HEK293 (cell line): ENCODE results near the gene MYO1B.

Experiments
- CTCF ChIA-PET: fragments of 350-600 bp; formaldehyde crosslinking; extraction: SDS; loops from one replicate; lab custom pipeline; 2021; ENCODE audit warnings: antibody characterized with exemption; lab: Yijun Ruan, JAX
- POLR2A ChIA-PET: fragments of 300-600 bp; formaldehyde crosslinking; extraction: SDS; loops from one replicate; lab custom pipeline; 2020; ENCODE audit warnings: antibody characterized with exemption, inconsistent platforms; lab: Yijun Ruan, JAX
- H3K27ac ChIP-seq: fragments of 200-500 bp; sonication (Bioruptor generic); 2 replicates; pipeline ENCODE4 v1.5.1; 2014; ENCODE audit warnings: low read depth, low read length, control low read depth, inconsistent platforms; ENCODE audit errors: extremely low read depth
- H3K36me3 ChIP-seq, 2 experiments: fragments of 200-500 bp in 1 of 2; sonication (Bioruptor generic) in 1 of 2; 1 replicate in 1 of 2; 2 replicates in 1 of 2; pipeline ENCODE4 v1.5.1; 2014 to 2017; ENCODE audit warnings: inconsistent platforms in 2 of 2, low read length in 2 of 2; ENCODE audit not compliant: control insufficient read depth in 2 of 2, insufficient read depth in 1 of 2
- H3K4me1 ChIP-seq: fragments of 200-500 bp; sonication (Bioruptor generic); 2 replicates; pipeline ENCODE4 v1.5.1; 2014; ENCODE audit warnings: mild to moderate bottlenecking, low read length, inconsistent platforms; ENCODE audit not compliant: control insufficient read depth, insufficient read depth
- H3K4me3 ChIP-seq: 2 replicates; pipeline ENCODE4 v1.5.1; 2011; ENCODE audit warnings: low read depth, mild to moderate bottlenecking, control low read depth, low read length, moderate library complexity
- H3K9me3 ChIP-seq: fragments of 200-500 bp; sonication (Bioruptor generic); 2 replicates; pipeline ENCODE4 v1.5.1; 2014; ENCODE audit warnings: low read depth, low read length, inconsistent platforms; ENCODE audit not compliant: control insufficient read depth, insufficient read depth
- GLIS1 ChIP-seq: fragments of 450-650 bp; formaldehyde crosslinking; IDR thresholded peaks from 2 replicates; pipeline ENCODE4 v1.5.1; 2016; ENCODE audit warnings: missing biosample characterization, missing genetic modification characterization
- KLF1 ChIP-seq: fragments of 450-650 bp; formaldehyde crosslinking; IDR thresholded peaks from 2 replicates; pipeline ENCODE4 v1.5.1; 2016; ENCODE audit warnings: missing biosample characterization, missing genetic modification characterization
- ZBTB20 ChIP-seq: fragments of 450-650 bp; formaldehyde crosslinking; IDR thresholded peaks from 2 replicates; pipeline ENCODE4 v1.5.1; 2016; ENCODE audit warnings: missing biosample characterization, missing genetic modification characterization
- ZFP3 ChIP-seq: fragments of 450-650 bp; formaldehyde crosslinking; IDR thresholded peaks from 2 replicates; pipeline ENCODE4 v1.5.1; 2016; ENCODE audit warnings: low read depth, missing biosample characterization, missing genetic modification characterization
- ZNF114 ChIP-seq: fragments of 450-650 bp; formaldehyde crosslinking; IDR thresholded peaks from 2 replicates; pipeline ENCODE4 v1.5.0; 2017; ENCODE audit warnings: missing biosample characterization, missing genetic modification characterization
- ZNF121 ChIP-seq: fragments of 450-650 bp; formaldehyde crosslinking; IDR thresholded peaks from 2 replicates; pipeline ENCODE4 v1.5.1; 2016; ENCODE audit warnings: missing biosample characterization, missing genetic modification characterization
- ZNF157 ChIP-seq: fragments of 450-650 bp; formaldehyde crosslinking; IDR thresholded peaks from 2 replicates; pipeline ENCODE4 v1.5.1; 2016; ENCODE audit warnings: missing biosample characterization, missing genetic modification characterization
- ZNF2 ChIP-seq: fragments of 450-650 bp; formaldehyde crosslinking; IDR thresholded peaks from 2 replicates; pipeline ENCODE4 v1.5.1; 2016; ENCODE audit warnings: missing biosample characterization, missing genetic modification characterization
- ZNF514 ChIP-seq: fragments of 450-650 bp; formaldehyde crosslinking; IDR thresholded peaks from 2 replicates; pipeline ENCODE4 v1.5.1; 2016; ENCODE audit warnings: missing biosample characterization, missing genetic modification characterization
- ZNF549 ChIP-seq: fragments of 450-650 bp; IDR thresholded peaks from 2 replicates; pipeline ENCODE4 v1.5.1; 2018; ENCODE audit warnings: missing biosample characterization, missing genetic modification characterization, mild to moderate bottlenecking, inconsistent platforms, moderate library complexity
- ZNF654 ChIP-seq: fragments of 450-650 bp; formaldehyde crosslinking; IDR thresholded peaks from 2 replicates; pipeline ENCODE4 v1.5.1; 2016; ENCODE audit warnings: low read depth, missing biosample characterization, missing genetic modification characterization
- ZNF660 ChIP-seq: fragments of 450-650 bp; IDR thresholded peaks from 2 replicates; pipeline ENCODE4 v1.5.1; 2018; ENCODE audit warnings: missing biosample characterization, mild to moderate bottlenecking, missing genetic modification characterization
- ZSCAN16 ChIP-seq: fragments of 450-650 bp; formaldehyde crosslinking; IDR thresholded peaks from 2 replicates; pipeline ENCODE4 v1.5.1; 2016; ENCODE audit warnings: missing biosample characterization, missing genetic modification characterization
- TF ChIP-seq, protein P1 (sequence below): fragments of 450-650 bp; formaldehyde crosslinking; conservative IDR thresholded peaks from 2 replicates; pipeline ENCODE4 v1.5.1; 2016; ENCODE audit warnings: low read depth, missing biosample characterization, missing genetic modification characterization
- TF ChIP-seq, protein P2 (sequence below): fragments of 450-650 bp; formaldehyde crosslinking; IDR thresholded peaks from 2 replicates; pipeline ENCODE4 v1.5.1; 2017; ENCODE audit warnings: missing biosample characterization, missing genetic modification characterization
- TF ChIP-seq, protein P3 (sequence below): fragments of 450-650 bp; formaldehyde crosslinking; IDR thresholded peaks from 2 replicates; pipeline ENCODE4 v1.5.1; 2016; ENCODE audit warnings: missing biosample characterization, missing genetic modification characterization
- TF ChIP-seq, protein P4 (sequence below): fragments of 450-650 bp; formaldehyde crosslinking; IDR thresholded peaks from 2 replicates; pipeline ENCODE4 v1.5.1; 2016; ENCODE audit warnings: missing biosample characterization, missing genetic modification characterization
- TF ChIP-seq, protein P5 (sequence below): fragments of 450-650 bp; IDR thresholded peaks from 2 replicates; pipeline ENCODE4 v1.5.1; 2018; ENCODE audit warnings: missing biosample characterization, mild to moderate bottlenecking, missing genetic modification characterization

Gene MYO1B

DNA sequence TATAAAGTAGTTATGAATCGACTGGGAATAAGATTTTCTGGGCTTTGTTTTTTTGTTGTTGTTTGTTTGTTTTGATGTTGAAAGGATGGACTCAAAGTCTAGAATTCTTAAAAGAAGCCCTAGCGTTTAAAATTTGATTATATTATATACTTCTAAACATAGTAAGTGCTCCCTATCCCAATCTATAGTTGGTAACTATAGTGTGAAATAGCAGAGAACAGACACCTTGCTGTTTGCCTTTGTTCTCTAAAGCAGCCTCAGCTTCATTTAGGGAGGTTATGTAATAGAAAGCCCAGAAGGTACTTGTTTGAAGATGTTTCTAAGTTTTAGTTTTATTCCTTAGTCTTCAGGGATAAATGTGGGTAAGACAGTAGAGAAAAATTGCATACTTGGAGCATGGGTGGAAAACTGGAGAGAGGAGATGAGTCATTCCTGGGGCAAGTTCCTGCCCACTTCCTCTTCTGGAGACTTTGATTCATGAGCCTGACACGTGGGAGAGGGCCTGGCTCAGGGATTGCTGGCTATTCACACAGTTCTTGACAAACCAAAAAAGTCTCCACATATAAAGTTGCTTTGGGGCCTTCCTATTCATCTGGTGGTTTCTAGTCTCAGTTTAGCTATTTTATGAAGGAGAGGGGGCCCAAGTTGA lies 131.9 kb downstream of the MYO1B start (continued):
- TF ChIP-seq, protein P1, sequence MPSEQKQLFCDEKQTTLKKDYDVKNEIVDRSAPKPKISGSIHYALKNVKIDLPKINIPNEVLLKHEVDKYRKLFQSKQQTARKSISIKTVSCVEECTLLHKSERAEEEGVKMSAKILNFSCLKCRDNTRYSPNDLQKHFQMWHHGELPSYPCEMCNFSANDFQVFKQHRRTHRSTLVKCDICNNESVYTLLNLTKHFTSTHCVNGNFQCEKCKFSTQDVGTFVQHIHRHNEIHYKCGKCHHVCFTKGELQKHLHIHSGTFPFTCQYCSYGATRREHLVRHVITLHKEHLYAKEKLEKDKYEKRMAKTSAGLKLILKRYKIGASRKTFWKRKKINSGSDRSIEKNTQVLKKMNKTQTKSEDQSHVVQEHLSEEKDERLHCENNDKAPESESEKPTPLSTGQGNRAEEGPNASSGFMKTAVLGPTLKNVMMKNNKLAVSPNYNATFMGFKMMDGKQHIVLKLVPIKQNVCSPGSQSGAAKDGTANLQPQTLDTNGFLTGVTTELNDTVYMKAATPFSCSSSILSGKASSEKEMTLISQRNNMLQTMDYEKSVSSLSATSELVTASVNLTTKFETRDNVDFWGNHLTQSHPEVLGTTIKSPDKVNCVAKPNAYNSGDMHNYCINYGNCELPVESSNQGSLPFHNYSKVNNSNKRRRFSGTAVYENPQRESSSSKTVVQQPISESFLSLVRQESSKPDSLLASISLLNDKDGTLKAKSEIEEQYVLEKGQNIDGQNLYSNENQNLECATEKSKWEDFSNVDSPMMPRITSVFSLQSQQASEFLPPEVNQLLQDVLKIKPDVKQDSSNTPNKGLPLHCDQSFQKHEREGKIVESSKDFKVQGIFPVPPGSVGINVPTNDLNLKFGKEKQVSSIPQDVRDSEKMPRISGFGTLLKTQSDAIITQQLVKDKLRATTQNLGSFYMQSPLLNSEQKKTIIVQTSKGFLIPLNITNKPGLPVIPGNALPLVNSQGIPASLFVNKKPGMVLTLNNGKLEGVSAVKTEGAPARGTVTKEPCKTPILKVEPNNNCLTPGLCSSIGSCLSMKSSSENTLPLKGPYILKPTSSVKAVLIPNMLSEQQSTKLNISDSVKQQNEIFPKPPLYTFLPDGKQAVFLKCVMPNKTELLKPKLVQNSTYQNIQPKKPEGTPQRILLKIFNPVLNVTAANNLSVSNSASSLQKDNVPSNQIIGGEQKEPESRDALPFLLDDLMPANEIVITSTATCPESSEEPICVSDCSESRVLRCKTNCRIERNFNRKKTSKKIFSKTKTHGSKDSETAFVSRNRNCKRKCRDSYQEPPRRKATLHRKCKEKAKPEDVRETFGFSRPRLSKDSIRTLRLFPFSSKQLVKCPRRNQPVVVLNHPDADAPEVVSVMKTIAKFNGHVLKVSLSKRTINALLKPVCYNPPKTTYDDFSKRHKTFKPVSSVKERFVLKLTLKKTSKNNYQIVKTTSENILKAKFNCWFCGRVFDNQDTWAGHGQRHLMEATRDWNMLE, result peak; percentile 26; the same call in 1 of the 2 replicates

DNA sequence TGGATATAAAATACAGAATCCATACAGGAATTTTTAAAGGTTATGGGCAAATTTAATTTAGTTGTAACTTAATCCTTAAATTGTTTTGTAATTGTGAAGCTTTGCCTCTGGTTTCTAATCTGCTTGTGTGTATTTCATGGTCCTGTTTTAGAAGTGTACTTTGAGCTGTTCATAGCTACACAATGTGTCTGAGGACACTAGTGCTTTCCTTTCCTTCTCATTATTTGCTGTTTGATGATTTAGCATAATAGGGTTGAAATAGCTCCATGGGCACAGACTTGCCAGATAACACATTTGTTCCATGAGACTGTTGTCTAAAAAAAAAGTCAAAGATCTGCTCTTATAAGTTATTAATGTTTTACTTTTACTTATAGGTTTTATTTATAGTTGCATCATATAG lies 134.2 kb downstream of the MYO1B start:
- no peak overlapping the region for H3K27ac ChIP-seq
- ChIA-PET POLR2A (no interaction called here), CTCF (interaction anchor here (1.1 kb wide), 1 partner anchor 142 kb away, joined by 3 read pairs; no protein-coding TSS in a partner anchor)
- TF ChIP-seq ZNF514 (tag by site-specific recombination), result no peak
- TF ChIP-seq, protein P2, sequence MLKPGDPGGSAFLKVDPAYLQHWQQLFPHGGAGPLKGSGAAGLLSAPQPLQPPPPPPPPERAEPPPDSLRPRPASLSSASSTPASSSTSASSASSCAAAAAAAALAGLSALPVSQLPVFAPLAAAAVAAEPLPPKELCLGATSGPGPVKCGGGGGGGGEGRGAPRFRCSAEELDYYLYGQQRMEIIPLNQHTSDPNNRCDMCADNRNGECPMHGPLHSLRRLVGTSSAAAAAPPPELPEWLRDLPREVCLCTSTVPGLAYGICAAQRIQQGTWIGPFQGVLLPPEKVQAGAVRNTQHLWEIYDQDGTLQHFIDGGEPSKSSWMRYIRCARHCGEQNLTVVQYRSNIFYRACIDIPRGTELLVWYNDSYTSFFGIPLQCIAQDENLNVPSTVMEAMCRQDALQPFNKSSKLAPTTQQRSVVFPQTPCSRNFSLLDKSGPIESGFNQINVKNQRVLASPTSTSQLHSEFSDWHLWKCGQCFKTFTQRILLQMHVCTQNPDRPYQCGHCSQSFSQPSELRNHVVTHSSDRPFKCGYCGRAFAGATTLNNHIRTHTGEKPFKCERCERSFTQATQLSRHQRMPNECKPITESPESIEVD (tag by site-specific recombination), result 0 out of 2 replicates have a peak, but pooled peaks have one; percentile 19
- TF ChIP-seq ZNF121, result no peak
- no peak for TF ChIP-seq ZFP3
- TF ChIP-seq ZNF2 (tag by site-specific recombination), result no peak
- TF ChIP-seq ZNF549 (tag by site-specific recombination), result no peak
- H3K36me3 ChIP-seq, result peaks cover 3 to 5% of the 10 kb centered on the region in 2 experiments; a peak in 1 of 3 replicates
- peaks cover 11% of the 10 kb centered on the region for H3K4me1 ChIP-seq
- H3K4me3 ChIP-seq, result no peak overlapping the region
- no peaks in the 10 kb centered on the region for H3K9me3 ChIP-seq

DNA sequence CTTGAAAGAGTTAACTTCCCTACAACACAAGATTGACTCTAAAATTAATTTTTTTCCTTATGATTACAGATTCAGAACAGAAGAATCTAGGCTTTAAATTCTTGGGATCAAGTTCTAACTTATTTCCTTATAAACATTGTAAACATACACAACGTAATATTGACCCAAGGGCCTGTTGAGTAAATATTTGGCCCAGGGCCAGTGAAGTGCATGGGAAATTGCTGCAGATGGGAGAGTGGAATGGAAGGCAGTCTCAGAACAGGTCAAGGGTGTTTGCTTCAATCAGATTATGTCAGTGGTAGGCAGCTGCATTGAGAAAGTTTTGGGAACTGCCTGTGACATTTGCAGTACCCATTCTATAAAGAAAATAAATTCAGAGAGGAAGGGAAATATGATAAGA lies 137.6 kb downstream of the MYO1B start:
- H3K27ac ChIP-seq, result no peak overlapping the region
- TF ChIP-seq ZSCAN16 (tag by site-specific recombination), result no peak
- no peak for TF ChIP-seq GLIS1 (tag by site-specific recombination)
- no peak for TF ChIP-seq KLF1
- no peak for TF ChIP-seq ZNF157 (tag by site-specific recombination)
- TF ChIP-seq, protein P3, sequence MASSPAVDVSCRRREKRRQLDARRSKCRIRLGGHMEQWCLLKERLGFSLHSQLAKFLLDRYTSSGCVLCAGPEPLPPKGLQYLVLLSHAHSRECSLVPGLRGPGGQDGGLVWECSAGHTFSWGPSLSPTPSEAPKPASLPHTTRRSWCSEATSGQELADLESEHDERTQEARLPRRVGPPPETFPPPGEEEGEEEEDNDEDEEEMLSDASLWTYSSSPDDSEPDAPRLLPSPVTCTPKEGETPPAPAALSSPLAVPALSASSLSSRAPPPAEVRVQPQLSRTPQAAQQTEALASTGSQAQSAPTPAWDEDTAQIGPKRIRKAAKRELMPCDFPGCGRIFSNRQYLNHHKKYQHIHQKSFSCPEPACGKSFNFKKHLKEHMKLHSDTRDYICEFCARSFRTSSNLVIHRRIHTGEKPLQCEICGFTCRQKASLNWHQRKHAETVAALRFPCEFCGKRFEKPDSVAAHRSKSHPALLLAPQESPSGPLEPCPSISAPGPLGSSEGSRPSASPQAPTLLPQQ (tag by site-specific recombination), result no peak
- no peak for TF ChIP-seq ZNF114 (tag by site-specific recombination)
- TF ChIP-seq, protein P4, sequence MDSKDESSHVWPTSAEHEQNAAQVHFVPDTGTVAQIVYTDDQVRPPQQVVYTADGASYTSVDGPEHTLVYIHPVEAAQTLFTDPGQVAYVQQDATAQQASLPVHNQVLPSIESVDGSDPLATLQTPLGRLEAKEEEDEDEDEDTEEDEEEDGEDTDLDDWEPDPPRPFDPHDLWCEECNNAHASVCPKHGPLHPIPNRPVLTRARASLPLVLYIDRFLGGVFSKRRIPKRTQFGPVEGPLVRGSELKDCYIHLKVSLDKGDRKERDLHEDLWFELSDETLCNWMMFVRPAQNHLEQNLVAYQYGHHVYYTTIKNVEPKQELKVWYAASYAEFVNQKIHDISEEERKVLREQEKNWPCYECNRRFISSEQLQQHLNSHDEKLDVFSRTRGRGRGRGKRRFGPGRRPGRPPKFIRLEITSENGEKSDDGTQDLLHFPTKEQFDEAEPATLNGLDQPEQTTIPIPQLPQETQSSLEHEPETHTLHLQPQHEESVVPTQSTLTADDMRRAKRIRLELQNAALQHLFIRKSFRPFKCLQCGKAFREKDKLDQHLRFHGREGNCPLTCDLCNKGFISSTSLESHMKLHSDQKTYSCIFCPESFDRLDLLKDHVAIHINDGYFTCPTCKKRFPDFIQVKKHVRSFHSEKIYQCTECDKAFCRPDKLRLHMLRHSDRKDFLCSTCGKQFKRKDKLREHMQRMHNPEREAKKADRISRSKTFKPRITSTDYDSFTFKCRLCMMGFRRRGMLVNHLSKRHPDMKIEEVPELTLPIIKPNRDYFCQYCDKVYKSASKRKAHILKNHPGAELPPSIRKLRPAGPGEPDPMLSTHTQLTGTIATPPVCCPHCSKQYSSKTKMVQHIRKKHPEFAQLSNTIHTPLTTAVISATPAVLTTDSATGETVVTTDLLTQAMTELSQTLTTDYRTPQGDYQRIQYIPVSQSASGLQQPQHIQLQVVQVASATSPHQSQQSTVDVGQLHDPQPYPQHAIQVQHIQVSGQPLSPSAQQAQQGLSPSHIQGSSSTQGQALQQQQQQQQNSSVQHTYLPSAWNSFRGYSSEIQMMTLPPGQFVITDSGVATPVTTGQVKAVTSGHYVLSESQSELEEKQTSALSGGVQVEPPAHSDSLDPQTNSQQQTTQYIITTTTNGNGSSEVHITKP (tag by site-specific recombination), result no peak
- TF ChIP-seq ZNF654 (tag by site-specific recombination), result no peak
- 0 out of 2 replicates have a peak, but pooled peaks have one; percentile 20 for TF ChIP-seq ZNF660 (tag by site-specific recombination)
- peak; percentile 13; the same call in 1 of the 2 replicates for TF ChIP-seq ZBTB20 (tag by site-specific recombination)
- TF ChIP-seq, protein P5, sequence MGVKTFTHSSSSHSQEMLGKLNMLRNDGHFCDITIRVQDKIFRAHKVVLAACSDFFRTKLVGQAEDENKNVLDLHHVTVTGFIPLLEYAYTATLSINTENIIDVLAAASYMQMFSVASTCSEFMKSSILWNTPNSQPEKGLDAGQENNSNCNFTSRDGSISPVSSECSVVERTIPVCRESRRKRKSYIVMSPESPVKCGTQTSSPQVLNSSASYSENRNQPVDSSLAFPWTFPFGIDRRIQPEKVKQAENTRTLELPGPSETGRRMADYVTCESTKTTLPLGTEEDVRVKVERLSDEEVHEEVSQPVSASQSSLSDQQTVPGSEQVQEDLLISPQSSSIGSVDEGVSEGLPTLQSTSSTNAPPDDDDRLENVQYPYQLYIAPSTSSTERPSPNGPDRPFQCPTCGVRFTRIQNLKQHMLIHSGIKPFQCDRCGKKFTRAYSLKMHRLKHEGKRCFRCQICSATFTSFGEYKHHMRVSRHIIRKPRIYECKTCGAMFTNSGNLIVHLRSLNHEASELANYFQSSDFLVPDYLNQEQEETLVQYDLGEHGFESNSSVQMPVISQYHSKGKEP (tag by site-specific recombination), result 0 out of 2 replicates have a peak, but pooled peaks have one; percentile 22
- H3K36me3 ChIP-seq, result peaks cover 6 to 21% of the 10 kb centered on the region in 2 experiments; a peak in 2 of 3 replicates
- H3K9me3 ChIP-seq, result no peaks in the 10 kb centered on the region
- ChIA-PET POLR2A (no interaction called here), CTCF (no interaction called here)
- H3K4me3 ChIP-seq, result no peak overlapping the region
- peaks cover 3% of the 10 kb centered on the region; the same call in 1 of the 2 replicates for H3K4me1 ChIP-seq
